Fibroblast of skin of right biceps (primary cell): ENCODE results near the gene HECA.
"Not testable (repeated sequence)": the region's sequence is repeated elsewhere in the genome, so short reads cannot be mapped to it uniquely, and the experiment has no call there.

ENCODE experiments used
- DNase-seq: peaks from one replicate; pipeline ENCODE4 v3.0.0-alpha.2; 2013

The HECA gene

DNA sequence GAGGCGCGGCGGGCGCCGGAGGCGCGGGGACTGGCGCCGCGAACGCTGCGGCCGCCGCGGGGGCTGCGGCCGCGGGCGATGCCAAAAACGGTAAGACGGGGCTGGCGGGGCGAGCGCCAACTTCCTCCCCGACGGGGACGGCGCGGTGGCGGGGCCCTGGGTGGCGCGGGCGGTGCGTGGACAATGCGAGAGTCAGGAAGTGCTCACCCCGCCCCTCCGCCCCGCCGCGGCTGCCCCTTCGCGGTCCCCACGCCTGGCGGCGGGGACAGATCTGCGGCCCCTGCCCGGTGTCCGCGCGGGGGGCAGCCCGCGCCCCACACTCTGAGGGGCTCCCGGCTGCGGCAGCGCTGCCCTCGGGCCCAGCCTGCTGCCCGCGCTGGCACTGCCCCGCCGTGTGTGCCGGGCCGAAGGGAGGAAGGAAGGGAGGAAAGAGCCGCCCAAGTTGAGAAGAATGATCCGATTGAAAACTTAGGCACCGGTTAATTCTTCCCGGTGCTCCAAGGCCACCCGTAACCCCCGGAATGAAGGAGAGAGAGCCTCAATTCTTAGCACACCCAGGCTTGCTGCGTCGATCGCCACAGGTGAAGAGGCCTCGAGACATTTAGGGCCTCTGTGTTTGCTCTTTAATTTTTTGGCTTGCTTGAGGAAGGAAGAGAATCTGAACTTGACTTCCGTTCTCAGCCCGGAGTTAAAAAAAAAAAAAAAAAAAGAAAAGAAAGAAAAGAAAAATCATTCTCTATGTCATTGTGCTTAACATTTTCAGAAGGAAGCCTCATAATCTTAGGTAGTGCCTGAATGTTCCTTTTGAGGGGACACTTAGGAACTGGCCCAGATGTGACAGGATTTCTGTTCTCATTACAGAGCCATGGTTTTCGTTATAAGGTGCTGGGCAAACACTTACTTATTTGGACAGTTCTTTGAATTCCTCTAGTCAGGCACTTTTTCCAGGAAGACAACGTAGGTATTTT lies 982 bp downstream of the HECA start:
- DNase-seq = no peak

DNA sequence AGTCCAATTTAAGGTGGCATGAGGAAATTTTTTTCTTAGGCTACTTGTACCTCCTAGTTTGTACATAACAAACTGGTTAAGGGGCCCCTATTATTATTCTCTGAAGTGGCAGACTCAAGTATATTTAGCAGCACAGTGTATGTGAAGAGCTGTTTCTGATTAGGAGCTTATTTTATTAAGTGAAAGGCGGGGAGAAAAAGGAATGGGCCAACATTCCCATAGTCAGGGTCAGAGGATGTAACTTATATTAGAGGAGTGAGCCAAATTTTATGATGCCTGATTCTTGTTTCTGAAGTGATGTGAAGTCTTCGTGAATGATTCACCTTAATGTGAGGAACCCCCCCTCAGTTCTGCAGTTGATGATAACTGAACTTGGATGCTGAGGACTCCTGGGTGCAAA lies 2.8 kb downstream of the HECA start:
- peak; percentile 78 for DNase-seq

DNA sequence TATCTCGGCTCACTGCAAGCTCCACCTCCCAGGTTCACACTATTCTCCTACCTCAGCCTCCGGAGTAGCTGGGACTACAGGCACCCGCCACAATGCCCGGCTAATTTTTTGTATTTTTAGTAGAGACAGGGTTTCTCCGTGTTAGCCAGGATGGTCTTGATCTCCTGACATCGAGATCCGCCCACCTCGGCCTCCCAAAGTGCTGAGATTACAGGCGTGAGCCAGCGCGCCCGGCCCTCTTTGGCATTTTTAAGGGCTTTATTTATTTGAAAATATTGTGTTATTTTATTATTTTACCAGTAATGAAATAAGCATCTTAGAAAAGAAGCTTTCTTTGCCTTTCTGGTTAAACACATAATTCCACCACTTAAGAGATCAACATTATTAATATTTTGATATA lies 6.0 kb downstream of the HECA start:
- not testable (repeated sequence) for DNase-seq

DNA sequence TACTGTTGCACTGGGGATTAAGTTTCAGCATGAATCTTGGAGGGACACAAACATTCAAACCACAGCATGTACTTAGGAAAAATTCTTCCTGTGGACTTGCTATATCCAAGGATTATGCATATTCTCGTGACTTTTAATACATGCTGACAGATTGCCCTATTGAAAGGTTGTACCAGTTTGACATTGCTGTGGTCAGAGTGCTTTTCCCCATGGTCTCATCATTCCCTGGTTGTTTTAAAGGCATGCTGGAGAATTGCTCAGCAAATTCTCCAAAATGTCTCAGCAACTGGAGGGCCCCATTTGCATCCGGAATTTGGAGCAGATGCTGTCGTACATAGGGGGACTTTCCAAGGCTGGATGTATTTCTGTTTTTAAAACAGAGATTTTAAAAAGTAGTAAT lies 7.4 kb downstream of the HECA start:
- no peak for DNase-seq

DNA sequence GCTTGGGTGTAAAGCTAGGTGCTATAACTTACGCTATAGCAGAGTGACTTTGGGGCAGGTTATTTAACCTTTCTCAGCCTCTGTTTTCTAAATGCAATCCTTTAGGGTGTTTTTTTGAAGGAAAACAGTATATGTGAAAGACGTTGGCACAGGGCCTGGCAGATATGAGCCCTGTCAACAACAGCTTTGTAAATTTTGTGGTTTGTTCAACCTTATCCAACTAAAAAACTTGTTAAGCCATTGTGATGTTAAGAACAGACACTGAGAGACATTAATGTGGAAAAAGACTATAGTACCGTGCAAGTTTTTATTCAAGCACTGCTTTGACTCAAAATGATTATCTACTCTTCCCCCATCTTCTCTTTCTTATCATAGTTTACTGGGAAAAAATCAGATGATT lies 8.2 kb downstream of the HECA start:
- no peak for DNase-seq

DNA sequence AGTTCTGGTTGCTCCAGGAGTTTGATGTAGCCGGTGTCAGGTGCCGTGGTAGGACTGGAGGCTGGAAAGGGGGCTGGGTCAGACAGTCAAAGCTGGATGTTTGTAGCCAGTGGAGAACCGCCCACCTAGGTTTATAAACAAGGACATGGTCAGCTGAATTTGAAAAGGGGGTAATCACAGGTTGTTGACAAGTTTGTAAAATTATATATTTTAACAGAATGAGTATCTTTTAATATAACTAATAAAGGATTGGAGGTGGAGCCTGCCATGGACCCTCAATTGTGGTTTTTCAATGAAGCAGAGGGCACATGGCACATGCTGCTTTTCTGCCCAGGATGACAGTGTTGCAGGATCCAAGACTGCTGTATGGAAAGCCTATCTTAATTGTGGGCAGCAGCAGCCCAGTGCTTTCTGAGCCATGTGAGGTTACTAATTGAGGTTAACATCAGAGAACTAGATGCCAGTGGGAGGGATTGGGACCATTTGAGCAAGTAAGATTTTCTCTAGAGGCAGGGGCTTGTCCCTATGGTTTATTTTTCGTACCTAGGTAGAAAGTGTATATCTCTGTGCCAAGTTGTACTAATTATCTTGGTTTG lies 9.7 kb downstream of the HECA start:
- DNase-seq = no peak

DNA sequence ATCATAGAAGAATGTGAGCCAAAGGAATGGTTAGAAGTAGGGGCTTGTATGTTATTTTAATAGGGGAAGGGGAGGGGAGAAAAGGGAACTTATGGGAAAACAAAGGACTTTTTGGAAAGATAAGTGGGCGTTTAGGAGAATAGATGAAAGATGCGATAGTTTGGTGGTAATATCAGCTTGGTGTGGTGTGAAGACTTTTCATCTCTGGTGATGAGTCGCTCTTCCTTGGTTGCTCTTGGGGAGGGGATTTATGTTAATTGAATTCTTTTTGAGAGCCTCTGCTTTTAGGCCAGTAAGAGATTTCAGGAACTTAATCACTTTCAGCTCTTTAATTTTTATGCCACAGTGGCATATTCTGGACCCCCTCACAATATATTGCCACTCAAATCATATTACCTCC lies 10.8 kb downstream of the HECA start:
- no peak for DNase-seq

DNA sequence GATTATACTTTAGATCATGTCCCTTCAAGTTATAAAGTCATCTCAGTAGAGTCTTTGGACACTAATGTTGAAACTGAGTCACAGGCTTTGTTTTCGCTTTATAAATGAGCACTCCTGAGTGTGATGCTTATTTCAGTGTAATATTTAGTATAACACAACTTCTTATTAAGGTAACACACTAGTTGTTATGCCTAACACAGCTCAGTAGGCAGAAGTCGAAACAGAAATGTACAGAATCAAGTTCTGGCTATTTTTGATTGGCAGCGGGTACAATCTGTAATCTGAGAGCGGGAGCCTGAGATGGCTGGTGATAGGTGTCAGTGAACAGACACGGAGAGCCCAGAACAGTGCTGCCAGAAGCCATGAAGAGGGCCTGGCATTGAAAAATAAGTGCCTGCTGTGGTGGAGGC lies 11.4 kb downstream of the HECA start:
- no peak for DNase-seq

DNA sequence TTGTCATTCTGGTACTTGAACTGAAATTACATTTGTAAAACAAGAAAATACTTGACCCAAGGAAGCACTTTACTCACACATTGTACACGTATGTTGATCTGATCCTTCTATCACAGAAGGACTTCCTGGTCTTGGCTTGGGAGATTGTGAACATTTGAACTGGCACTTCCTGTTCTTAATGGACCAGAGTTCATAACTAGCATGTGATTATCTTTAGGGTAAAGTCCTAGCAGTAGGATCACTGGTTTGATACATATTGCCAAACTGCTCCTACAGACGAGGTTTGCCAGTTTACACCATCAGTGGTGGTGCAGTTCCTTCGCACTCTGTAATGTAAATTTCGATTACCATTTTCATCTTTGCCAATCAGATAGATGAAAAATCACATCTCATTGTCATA lies 12.7 kb downstream of the HECA start:
- DNase-seq = no peak

DNA sequence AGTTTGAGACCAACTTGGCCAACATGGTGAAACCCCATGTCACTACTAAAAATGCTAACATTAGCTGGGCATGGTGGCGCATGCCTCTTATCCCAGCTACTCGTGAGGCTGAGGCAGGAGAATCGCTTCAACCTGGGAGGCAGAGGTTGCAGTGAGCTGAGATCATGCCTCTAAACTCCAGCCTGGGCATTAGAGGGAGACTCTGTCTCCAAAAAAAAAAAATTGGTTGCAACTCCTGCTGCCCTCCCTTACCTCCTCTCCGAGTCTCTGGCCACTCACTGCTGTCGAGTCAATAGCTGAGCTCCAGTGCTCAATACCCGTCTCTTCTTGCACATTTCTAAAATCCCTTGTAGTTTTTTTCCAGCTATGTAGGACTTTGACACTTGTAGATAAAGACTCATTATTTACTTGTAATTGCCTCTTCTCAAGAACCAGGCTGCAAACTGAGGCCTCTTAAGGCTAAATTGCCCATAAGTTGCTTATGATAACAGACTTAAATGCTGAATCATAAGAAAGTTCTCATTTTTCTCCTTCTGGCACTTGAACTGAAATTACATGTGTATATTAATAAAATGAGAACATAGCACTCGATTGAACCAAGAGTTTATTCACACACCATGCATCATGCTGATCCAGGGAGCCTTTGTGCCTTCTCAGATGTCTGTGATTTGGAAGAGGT lies 13.8 kb downstream of the HECA start:
- no peak for DNase-seq

DNA sequence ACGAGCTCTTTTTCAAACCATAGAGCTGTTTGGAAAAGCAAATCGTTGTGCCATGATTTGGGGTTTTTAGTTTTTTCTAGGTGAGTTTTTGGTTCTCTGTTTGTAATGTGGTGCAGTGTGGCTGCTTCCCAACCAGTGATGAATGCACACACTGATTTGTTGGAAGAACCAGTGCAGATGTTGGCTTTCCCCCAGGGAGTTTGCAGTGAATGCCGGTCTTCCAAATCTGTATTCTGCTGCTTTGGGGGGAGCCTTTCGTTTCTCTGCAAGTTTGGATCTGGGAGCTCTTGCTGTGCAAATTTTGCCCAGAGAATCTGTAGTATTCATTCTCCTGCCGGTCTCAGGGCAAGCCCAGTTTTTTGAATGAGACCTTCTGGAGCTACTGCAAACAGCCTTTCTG lies 14.5 kb downstream of the HECA start:
- no peak for DNase-seq

DNA sequence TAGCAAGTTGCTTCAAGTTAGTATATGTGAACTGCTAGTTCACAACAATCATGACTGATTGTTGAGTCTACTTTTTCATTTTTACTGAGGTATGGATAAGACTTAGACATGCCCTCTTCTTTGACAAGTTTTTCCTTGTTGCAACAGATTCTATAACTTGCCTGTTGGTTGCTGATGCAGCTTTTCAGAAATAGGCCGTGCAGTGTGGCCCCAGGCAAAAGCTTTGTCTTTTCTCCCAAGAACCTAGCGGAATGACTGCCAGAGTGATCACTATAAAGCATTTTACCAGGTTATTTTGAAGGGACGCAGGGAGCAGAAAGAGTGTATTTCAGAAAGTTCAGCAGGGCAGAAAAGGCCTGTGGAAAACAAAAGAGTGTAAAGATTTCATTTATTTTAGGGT lies 16.0 kb downstream of the HECA start:
- DNase-seq = no peak

DNA sequence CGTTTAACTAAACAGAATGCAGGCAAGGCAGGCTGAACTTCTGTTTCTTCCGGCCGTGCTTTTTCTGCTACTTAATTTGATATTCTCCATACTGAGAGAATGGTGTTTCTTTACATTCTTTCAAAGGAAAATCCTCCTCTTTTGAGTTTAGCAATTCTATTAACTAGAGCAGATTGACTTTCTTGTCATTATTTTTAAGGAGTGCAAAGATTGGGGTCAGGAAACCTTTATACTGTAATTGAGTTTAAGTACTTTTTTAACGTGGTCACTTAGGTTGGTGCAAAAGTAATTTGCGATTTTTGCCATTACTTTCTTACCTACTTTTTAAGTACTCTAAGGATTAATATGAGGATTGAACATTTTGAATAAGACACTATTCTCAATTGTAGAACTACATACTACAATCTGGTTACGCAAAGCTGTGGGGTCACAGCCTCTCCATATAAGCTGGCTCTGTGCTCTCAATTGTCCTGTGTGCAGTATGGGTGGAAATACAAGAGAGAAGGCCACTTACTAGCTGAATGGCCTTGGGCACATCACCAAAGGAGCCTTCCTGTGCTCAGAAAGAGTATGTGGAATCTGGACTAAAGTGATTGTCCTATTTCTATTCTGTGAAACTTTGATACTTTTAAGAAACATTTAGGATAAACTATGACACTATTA lies 16.7 kb downstream of the HECA start:
- no peak for DNase-seq

DNA sequence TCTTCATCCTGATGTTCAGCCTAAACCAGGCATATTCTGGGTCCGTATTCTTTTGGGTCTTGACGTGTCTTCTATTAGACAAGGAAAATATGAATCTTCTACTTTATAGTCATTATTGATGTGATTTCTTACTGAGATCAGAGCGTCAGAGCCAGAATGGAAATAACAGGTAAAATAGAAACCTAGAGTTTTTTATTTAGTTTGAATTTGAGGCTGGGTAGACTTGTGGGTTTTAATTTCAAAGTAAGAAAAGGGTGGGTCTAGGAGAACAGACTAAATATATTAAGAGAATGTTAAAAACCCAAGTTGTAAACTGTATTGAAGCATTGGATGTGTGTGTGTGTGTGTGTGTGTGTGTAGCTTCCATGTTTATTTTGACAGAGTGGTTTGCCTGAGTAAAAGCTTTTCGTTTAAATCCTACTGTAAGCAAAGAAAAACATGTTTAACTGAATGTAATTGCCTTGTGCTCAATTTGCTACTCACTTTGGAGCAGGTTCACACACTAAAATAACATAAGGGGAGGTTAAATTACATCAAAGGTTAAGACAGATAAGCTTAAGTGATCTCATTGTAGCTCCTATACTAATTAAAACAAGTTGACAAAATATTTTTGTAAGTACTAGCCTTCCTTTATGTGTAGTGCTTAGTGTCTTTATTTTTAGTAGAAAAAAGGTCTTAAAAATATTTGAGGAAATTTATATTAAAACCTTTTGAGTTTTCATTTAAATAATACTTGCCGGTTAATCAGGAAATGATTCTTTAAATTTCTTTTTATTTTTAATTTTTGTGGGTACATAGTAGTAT lies 17.4 kb downstream of the HECA start:
- no peak for DNase-seq

DNA sequence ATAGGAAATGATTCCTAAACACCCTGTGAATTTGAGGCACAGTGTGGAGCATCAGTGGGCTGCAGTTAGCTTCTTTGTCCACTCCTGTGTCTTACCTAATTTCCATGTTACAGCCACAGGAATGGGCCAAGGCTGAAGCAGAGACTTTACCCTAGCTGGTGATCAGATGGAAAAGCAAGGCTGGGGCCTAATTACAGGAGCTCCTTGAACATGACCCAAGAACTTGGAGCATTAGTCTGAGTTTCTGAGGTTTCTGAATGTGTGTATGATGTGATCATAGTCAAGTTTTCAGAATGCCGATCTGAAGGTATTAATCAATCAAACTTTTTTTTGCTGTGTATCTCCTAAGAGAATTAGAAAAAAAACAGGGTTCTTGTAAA lies 18.0 kb downstream of the HECA start:
- peak; percentile 71 for DNase-seq

DNA sequence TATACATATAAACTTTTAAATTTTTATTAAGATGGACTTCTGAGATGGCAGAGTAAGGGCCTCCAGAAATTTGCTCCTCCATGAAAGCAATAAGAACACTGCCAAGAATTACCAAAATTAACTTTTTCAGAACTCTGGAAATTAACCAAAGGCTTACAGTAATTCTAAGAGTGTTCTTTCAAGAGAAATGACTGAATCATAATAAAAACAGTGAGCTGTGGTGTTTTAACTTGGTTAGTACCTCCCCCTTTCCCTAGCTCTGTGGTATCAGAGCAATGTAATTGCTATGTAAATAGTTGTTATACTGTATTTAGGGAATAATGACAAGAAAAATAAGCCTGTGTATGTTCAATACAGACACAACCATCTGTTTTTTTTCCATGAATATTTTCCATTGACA lies 19.0 kb downstream of the HECA start:
- DNase-seq = peak; percentile 79

DNA sequence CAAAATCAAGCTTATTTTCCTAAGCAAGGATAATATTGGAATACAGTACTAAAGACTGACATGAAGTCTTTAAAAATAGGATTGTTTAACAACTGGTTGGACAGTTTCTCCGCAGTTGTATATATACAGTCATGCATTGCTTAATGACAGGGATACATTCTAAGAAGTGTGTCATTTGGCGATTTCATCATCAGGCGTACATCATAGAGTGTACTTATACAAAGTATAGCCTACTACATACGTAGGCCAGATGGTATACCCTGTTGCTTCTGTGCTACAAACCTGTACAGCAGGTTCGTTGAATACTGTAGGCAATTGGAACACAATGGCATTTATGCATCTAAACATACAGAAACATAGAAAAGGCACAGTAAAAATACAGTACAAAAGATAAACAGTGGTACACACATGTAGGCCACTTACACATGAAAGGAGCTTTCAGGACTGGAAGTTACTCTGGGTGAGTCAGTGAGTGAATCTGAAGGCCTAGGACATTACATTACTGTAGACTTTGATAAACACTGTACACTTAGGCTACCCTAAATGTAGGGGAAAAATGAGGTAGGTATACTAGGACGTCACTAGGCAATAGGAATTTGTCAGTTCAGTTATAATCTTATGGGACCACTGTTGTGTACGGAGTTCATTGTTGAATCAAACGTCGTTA lies 20.1 kb downstream of the HECA start:
- DNase-seq = no peak

DNA sequence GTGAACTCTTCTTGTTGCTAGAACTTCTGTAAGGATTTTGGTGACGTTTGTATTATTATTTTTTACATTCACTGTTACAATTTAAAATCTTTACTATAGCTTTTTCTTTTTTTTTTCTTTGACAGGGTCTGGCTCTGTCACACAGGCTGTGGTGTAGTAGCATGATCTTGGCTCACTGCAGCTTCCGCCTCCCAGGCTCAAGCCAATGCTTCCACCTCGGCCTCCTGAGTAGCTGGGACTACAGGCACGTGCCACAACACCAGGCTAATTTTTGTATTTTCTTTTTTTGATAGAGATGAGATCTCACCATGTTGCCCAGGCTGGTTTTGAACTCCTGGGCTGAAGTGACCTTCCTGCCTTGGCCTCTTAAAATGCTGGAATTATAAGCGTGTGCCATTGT lies 21.2 kb downstream of the HECA start:
- DNase-seq = no peak

DNA sequence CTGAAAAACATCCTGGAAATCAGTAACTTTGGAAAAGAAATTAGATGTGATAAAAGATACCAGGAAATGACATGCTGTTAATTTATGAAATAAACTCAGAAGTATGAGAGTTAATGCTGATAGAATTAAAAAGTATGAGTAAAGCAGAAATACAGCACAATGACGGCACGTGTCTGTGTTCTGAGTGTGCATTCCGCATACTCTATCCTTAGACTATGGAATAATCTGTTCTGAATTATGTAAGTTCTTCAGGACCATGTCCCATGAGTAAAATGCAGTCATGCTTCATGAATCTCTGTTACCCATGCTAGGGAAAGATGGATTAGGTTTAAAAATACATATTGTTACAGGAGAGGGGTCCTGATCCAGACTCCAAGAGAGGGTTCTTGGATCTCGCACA lies 21.7 kb downstream of the HECA start:
- peak; percentile 79 for DNase-seq

DNA sequence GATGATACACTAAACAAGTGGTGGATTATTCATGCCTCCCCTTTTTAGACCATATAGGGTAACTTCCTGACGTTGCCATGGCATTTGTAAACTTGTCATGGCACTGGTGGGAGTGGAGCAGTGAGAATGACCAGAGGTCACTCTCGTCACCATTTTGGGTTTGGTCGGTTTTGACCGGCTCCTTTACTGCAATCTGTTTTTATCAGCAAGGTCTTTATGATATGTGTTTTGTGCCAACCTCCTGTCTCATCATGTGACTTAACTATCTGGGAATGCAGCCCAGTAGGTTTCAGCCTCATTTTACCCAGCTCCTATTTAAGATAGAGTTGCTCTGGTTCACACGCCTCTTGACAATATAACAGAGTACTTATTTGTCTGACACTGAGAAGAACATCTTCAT lies 22.2 kb downstream of the HECA start:
- not testable (repeated sequence) for DNase-seq

DNA sequence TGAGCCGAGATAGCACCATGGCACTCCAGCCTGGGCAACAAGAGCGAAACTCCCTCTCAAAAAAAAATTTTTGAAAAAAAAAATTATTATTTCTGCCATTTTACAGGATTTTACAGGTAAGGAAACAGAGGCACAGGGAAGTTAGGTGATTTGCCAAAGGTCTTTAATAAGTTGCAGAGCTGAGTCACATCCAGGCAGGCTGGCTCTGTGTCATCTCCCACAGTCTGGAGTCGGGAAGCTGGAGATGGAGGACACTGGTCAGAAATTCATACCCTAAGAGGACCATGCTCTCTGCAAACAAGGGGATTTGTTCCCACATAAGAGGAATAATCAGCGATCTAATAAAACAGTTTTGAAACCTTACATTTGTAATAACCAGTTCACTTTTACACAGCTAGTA lies 24.1 kb downstream of the HECA start:
- DNase-seq = peak; percentile 35

DNA sequence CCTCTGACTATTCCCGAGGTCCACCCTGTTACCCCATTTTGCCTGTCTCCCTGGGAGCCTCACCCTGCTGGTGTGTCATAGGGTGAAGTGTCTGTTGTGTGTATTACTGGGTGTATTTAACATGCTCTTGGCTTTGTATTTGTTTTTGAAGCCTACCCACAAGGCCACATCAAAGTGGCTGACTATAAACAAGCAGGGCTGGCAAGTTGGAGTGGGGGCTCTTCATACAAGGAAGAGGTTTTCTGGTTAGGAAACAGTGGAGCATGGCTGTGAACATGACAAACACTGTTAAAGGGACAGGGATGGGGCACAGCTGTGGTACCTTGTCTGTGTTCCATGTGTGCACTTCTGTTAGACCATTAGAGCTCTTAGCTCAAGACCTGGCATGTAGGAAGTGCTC lies 26.3 kb downstream of the HECA start:
- peak; percentile 46 for DNase-seq
